ENCODE data around the gene SENP3.

- TF ChIP-seq CTCF (optimal IDR thresholded peaks at IDR 0.05 in 1 of 3, IDR thresholded peaks at IDR 0.05 in 1 of 3, conservative IDR thresholded peaks at IDR 0.05 in 1 of 3; ENCODE audit: extremely low read depth in 1 of 3, insufficient read depth in 2 of 3, low read length in 3 of 3) (no peak), EZH2 (IDR thresholded peaks at IDR 0.05; ENCODE audit: low read length) (no peak)
These were observed 48.9 kb downstream of the SENP3 start for GRCh38 chr17:7610641-7611040.
